Mesendoderm (in vitro differentiated cells): ENCODE results near the gene NSUN3.

Source experiments
- DNase-seq: peaks from one replicate; pipeline ENCODE4 v3.0.0; 2013
- H2AK5ac ChIP-seq: 2 replicates; pipeline ENCODE4 v1.6.1; 2013; ENCODE audit warnings: low read length, inconsistent platforms
- H2BK120ac ChIP-seq: 2 replicates; pipeline ENCODE4 v1.6.1; 2013; ENCODE audit warnings: low read depth, mild to moderate bottlenecking, low read length, moderate library complexity, mixed read lengths
- H2BK15ac ChIP-seq: replicated peaks from 2 replicates; pipeline ENCODE4 v1.6.1; 2013; ENCODE audit warnings: low read depth, mild to moderate bottlenecking, moderate library complexity
- H2BK5ac ChIP-seq: 2 replicates; pipeline ENCODE4 v1.6.1; 2013; ENCODE audit warnings: low read length, inconsistent platforms
- H3K18ac ChIP-seq: 2 replicates; pipeline ENCODE4 v1.6.1; 2013; ENCODE audit warnings: mild to moderate bottlenecking, low read length, mixed read lengths
- H3K23ac ChIP-seq: one replicate; pipeline ENCODE4 v1.6.1; 2013; ENCODE audit warnings: low read length
- H3K27ac ChIP-seq: 2 replicates; pipeline ENCODE4 v1.5.1; 2013; ENCODE audit warnings: low read depth, mild to moderate bottlenecking, inconsistent platforms, low read length, moderate library complexity
- H3K27me3 ChIP-seq: 2 replicates; pipeline ENCODE4 v1.6.1; 2013; ENCODE audit warnings: low read length, control low read depth, mild to moderate bottlenecking, inconsistent platforms; ENCODE audit not compliant: insufficient read depth, poor library complexity
- H3K36me3 ChIP-seq: 2 replicates; pipeline ENCODE4 v1.6.1; 2013; ENCODE audit warnings: low read length, inconsistent platforms; ENCODE audit not compliant: control insufficient read depth, insufficient read depth
- H3K4ac ChIP-seq: one replicate; pipeline ENCODE4 v1.6.1; 2013; ENCODE audit warnings: low read depth, mild to moderate bottlenecking, low read length, moderate library complexity
- H3K4me1 ChIP-seq: 2 replicates; pipeline ENCODE4 v1.6.1; 2013; ENCODE audit warnings: low read depth, low read length, inconsistent platforms; ENCODE audit not compliant: control insufficient read depth
- H3K4me2 ChIP-seq: 2 replicates; pipeline ENCODE4 v1.6.1; 2013; ENCODE audit warnings: low read length
- H3K4me3 ChIP-seq: 2 replicates; pipeline ENCODE4 v1.5.1; 2013; ENCODE audit warnings: mild to moderate bottlenecking, low read length
- H3K56ac ChIP-seq: one replicate; pipeline ENCODE4 v1.6.1; 2013; ENCODE audit warnings: low read length
- H3K79me1 ChIP-seq: 2 replicates; pipeline ENCODE4 v1.6.1; 2013; ENCODE audit warnings: low read length, inconsistent platforms
- H3K79me2 ChIP-seq: 2 replicates; pipeline ENCODE4 v1.6.1; 2013; ENCODE audit warnings: mild to moderate bottlenecking, low read length; ENCODE audit not compliant: control insufficient read depth, insufficient read depth
- H3K9ac ChIP-seq: 2 replicates; pipeline ENCODE4 v1.6.1; 2013; ENCODE audit warnings: low read length, inconsistent platforms
- H4K5ac ChIP-seq: one replicate; pipeline ENCODE4 v1.6.1; 2013; ENCODE audit warnings: low read length
- H4K8ac ChIP-seq: one replicate; pipeline ENCODE4 v1.6.1; 2013; ENCODE audit warnings: low read depth, mild to moderate bottlenecking, control low read depth, low read length, moderate library complexity
- WGBS: extraction: QIAGEN DNeasy Blood & Tissue Kit; methylation state at CpG from one replicate; pipeline ENCODE4 v1.1.7; 2013; ENCODE audit warnings: low lambda C conversion rate, missing lambda C conversion rate; ENCODE audit not compliant: insufficient coverage; ENCODE audit errors: extremely low coverage; 5-methylcytosine and 5-hydroxymethylcytosine counted together

Gene NSUN3

DNA sequence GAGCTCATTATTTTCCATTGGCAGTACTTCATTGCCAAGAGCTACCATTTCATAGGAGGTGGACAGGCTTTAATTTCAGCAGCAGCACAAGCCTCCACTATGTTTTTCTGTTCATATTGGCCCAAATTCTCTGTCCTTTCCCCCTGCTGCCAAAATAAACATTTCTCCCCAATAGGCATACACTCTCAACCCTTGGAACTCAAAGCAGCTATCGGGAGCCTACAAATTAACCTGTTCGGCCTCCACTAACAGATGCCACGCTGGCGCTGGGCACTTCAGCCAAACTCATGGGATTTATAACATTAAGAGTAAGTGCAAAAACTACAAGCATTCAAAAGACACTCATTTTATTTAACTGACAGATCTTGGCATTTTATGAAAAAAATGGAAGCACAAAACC, 95.7 kb downstream of the NSUN3 start:
- H3K4me2 ChIP-seq = no peak overlapping the region
- no peaks in the 10 kb centered on the region for H3K27me3 ChIP-seq
- H3K9ac ChIP-seq = no peak overlapping the region
- no peak overlapping the region for H2BK15ac ChIP-seq
- DNase-seq = no peak
- H3K23ac ChIP-seq = no peak overlapping the region
- H3K36me3 ChIP-seq = no peaks in the 10 kb centered on the region
- H3K27ac ChIP-seq = no peak overlapping the region
- peaks cover 4% of the 10 kb centered on the region for H3K4me1 ChIP-seq
- H3K79me2 ChIP-seq = no peaks in the 10 kb centered on the region
- no peak overlapping the region for H2AK5ac ChIP-seq
- no CpG with 5 or more reads among the region's 4 CpGs for WGBS
- no peak overlapping the region for H2BK5ac ChIP-seq
- no peak overlapping the region for H3K4me3 ChIP-seq
- no peak overlapping the region for H4K8ac ChIP-seq
- H3K4ac ChIP-seq = no peak overlapping the region
- H3K56ac ChIP-seq = no peak overlapping the region
- H3K79me1 ChIP-seq = no peaks in the 10 kb centered on the region
- no peak overlapping the region for H2BK120ac ChIP-seq
- H4K5ac ChIP-seq = no peak overlapping the region
- no peak overlapping the region for H3K18ac ChIP-seq

DNA sequence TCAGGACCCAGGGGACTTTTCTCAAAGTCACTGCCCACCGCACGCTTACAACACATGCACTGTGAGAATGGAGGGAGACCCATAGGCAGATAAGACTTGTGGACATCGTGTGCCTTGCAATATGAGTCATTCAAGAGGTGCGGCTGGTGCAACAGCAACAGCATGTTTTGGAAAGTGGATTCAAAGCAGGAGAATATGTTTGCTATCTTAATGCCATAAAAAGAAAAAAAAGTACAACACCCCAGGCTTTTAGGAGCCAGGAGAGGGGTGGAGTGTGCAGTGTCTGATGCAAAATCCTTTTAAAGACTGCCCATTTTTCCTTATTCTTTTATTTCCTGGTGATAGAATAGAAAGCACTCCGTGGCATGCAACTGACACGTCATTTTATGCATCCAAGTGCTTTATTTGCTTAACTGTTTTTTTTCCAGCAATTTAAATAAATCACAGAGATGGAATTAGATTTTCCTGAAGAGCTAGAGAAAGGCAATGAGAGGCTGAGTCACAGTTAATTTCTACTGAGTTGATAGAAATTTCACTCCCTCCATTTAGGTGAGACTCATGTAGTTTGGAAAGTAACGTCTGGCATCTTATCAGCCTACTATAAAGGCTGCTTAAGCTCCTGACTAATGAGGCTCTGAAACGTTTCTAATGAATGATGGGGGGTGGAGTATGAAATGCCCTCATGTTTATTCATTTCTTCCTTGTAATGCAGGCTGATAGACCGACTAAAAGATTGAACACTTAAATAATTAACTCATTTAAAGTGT, 96.4 kb downstream of the NSUN3 start:
- H2BK5ac ChIP-seq = no peak overlapping the region
- no peaks in the 10 kb centered on the region for H3K36me3 ChIP-seq
- no peak overlapping the region for H2AK5ac ChIP-seq
- no peaks in the 10 kb centered on the region for H3K79me1 ChIP-seq
- no peak overlapping the region for H3K27ac ChIP-seq
- H3K27me3 ChIP-seq = no peaks in the 10 kb centered on the region
- H3K4me2 ChIP-seq = no peak overlapping the region
- no peak overlapping the region for H3K56ac ChIP-seq
- WGBS = no CpG with 5 or more reads among the region's 9 CpGs
- H3K79me2 ChIP-seq = no peaks in the 10 kb centered on the region
- no peak overlapping the region for H3K4me3 ChIP-seq
- H2BK120ac ChIP-seq = no peak overlapping the region
- peaks cover 4% of the 10 kb centered on the region for H3K4me1 ChIP-seq
- DNase-seq = peak; percentile 52
- no peak overlapping the region for H4K8ac ChIP-seq
- H3K9ac ChIP-seq = no peak overlapping the region
- no peak overlapping the region for H3K4ac ChIP-seq
- H4K5ac ChIP-seq = no peak overlapping the region
- no peak overlapping the region for H3K23ac ChIP-seq
- no peak overlapping the region for H2BK15ac ChIP-seq
- no peak overlapping the region for H3K18ac ChIP-seq

DNA sequence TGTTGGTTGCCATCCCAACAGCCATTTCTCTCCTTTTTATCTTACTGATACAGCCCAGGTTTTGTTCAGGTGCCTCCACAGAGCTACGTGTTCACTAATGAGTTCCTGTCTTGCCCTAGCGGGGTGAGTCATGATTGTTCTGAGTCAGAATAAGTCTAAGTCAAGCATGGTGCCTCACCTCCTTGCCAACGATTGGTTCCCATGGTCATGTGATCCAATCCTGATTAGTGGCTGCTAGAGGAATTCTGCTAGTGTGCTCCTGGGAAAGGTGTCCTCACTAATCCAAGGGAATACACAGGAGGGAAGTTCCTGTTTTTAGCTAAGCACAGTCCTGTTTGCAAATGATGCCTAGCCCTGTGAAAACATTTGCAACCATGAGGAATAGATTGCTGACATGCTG, 99.8 kb downstream of the NSUN3 start:
- no peaks in the 10 kb centered on the region for H3K27me3 ChIP-seq

DNA sequence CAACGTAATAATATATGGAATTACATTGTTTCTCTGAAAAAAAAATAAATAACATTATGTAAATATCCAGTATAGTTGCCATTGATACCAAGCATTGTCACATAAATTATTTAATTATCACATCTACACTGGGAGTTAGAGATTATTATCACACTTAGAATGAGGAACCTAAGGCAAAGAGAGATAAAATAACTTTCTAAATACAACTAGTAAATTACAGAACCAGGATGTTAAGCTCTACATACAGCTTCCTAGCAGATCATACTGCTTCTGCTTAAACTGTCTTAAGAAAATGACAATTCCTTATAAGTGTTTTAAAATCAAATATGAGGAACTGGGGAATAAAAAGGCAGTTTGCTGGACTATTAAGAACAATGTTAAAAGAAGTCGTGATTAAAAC, 104.5 kb downstream of the NSUN3 start:
- Histone ChIP-seq H3K4me3 (no peak overlapping the region), H3K36me3 (no peaks in the 10 kb centered on the region), H3K79me2 (no peaks in the 10 kb centered on the region), H2BK15ac (no peak overlapping the region), H3K4me1 (no peaks in the 10 kb centered on the region), H3K79me1 (no peaks in the 10 kb centered on the region), H2BK120ac (no peak overlapping the region), H3K4ac (no peak overlapping the region), H3K4me2 (no peak overlapping the region), H2AK5ac (no peak overlapping the region), H3K23ac (no peak overlapping the region), H3K27ac (no peak overlapping the region), H3K56ac (no peak overlapping the region), H4K8ac (no peak overlapping the region), H2BK5ac (no peak overlapping the region), H3K9ac (no peak overlapping the region), H4K5ac (no peak overlapping the region), H3K27me3 (no peaks in the 10 kb centered on the region), H3K18ac (no peak overlapping the region)
- no peak for DNase-seq
- no CpG with 5 or more reads among the region's 2 CpGs for WGBS

More for the DNA sequence above, 99.8 kb downstream of the NSUN3 start:
- H3K9ac ChIP-seq = no peak overlapping the region
- peaks cover 4% of the 10 kb centered on the region for H3K4me1 ChIP-seq
- H3K56ac ChIP-seq = no peak overlapping the region
- H2BK120ac ChIP-seq = no peak overlapping the region
- H3K79me1 ChIP-seq = no peaks in the 10 kb centered on the region
- no peak overlapping the region for H3K4ac ChIP-seq
- DNase-seq = peak; percentile 76
- H3K23ac ChIP-seq = no peak overlapping the region
- no peak overlapping the region for H2BK15ac ChIP-seq
- no peak overlapping the region for H3K4me2 ChIP-seq
- no peaks in the 10 kb centered on the region for H3K36me3 ChIP-seq
- H4K5ac ChIP-seq = no peak overlapping the region
- no peak overlapping the region for H2BK5ac ChIP-seq
- WGBS = no CpG with 5 or more reads among the region's 3 CpGs
- H3K79me2 ChIP-seq = no peaks in the 10 kb centered on the region
- H2AK5ac ChIP-seq = no peak overlapping the region
- no peak overlapping the region for H3K4me3 ChIP-seq
- H4K8ac ChIP-seq = no peak overlapping the region
- no peak overlapping the region for H3K27ac ChIP-seq
- no peak overlapping the region for H3K18ac ChIP-seq

DNA sequence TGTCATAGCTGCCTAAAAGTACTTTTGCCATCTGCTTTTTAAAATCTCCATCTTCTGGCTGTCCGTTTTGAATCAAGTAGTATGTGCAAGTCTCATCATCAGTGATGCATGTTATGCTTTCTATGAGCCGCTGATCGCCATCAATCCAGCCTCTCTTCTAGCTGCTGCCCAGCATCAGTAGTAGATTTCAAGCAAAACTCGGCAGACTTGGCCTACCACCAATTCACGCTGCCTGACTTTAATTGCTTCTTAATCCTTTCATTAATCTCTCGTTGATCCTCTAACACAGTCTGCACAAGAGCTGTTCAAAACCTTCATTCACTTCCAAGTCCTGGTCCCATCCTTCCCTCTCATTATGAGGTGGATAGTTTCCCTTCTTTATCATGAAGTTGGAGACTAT, 104.9 kb downstream of the NSUN3 start:
- Histone ChIP-seq H3K79me2 (no peaks in the 10 kb centered on the region), H3K4ac (no peak overlapping the region), H4K5ac (no peak overlapping the region), H3K9ac (no peak overlapping the region), H3K4me2 (no peak overlapping the region), H3K27me3 (no peaks in the 10 kb centered on the region), H3K4me1 (no peaks in the 10 kb centered on the region), H3K56ac (no peak overlapping the region), H3K23ac (no peak overlapping the region), H3K79me1 (no peaks in the 10 kb centered on the region), H2BK15ac (no peak overlapping the region), H4K8ac (no peak overlapping the region), H3K18ac (no peak overlapping the region), H3K4me3 (no peak overlapping the region), H3K27ac (no peak overlapping the region), H3K36me3 (no peaks in the 10 kb centered on the region), H2BK5ac (no peak overlapping the region), H2BK120ac (no peak overlapping the region), H2AK5ac (no peak overlapping the region)
- WGBS = no CpG with 5 or more reads among the region's 6 CpGs
- DNase-seq = no peak

DNA sequence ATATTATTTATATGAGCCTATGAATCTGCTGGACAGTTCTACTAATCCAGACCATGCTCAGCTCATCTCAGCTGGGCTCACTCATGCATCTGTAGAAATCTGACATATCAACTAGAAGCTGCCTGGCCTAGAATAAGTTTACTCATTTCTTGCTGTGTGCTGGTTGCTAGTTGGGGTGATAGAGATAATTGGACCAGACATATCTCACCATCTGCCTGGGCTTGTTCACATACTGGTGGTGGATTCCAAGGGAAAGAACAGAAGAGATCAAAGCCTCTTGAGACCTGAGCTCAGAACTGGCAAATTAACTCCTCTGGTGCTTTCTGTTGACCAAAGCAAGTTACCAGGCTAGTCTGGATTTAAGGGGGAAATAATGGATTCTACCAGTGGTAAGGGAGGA, 109.1 kb downstream of the NSUN3 start:
- H3K18ac ChIP-seq = no peak overlapping the region
- no peaks in the 10 kb centered on the region for H3K79me1 ChIP-seq
- H2BK5ac ChIP-seq = no peak overlapping the region
- H3K9ac ChIP-seq = no peak overlapping the region
- H3K36me3 ChIP-seq = no peaks in the 10 kb centered on the region
- no peak overlapping the region for H4K5ac ChIP-seq
- no peak overlapping the region for H3K56ac ChIP-seq
- no peaks in the 10 kb centered on the region for H3K27me3 ChIP-seq
- H3K27ac ChIP-seq = no peak overlapping the region
- no peak overlapping the region for H3K23ac ChIP-seq
- no peak overlapping the region for H3K4me2 ChIP-seq
- no peaks in the 10 kb centered on the region for H3K79me2 ChIP-seq
- peak; percentile 46 for DNase-seq
- H3K4me1 ChIP-seq = no peaks in the 10 kb centered on the region
- no peak overlapping the region for H4K8ac ChIP-seq
- H3K4ac ChIP-seq = no peak overlapping the region
- no peak overlapping the region for H2BK15ac ChIP-seq
- H2AK5ac ChIP-seq = no peak overlapping the region
- no peak overlapping the region for H3K4me3 ChIP-seq
- H2BK120ac ChIP-seq = no peak overlapping the region
